Effector memory CD4-positive, alpha-beta T cell (primary cell): ENCODE data around the gene AK1.

Experiments used
- DNase-seq, 3 donors: peaks; one replicate each; pipeline ENCODE4 v3.0.0-alpha.2; 2020
- H3K27ac ChIP-seq: 2 replicates; pipeline ENCODE4 v1.7.0; 2013; ENCODE audit warnings: mild to moderate bottlenecking, low read length, moderate library complexity; ENCODE audit not compliant: insufficient read depth, poor library complexity, severe bottlenecking
- H3K27me3 ChIP-seq: replicated peaks from 2 replicates; pipeline ENCODE4 v1.7.0; 2013; ENCODE audit warnings: mild to moderate bottlenecking, low read length; ENCODE audit not compliant: insufficient read depth, control insufficient read depth, poor library complexity, severe bottlenecking
- H3K36me3 ChIP-seq: 2 replicates; pipeline ENCODE4 v1.7.0; 2013; ENCODE audit warnings: mild to moderate bottlenecking, low read length, moderate library complexity; ENCODE audit not compliant: control insufficient read depth, insufficient read depth
- H3K4me1 ChIP-seq: 2 replicates; pipeline ENCODE4 v1.7.0; 2013; ENCODE audit warnings: low read length, mild to moderate bottlenecking; ENCODE audit not compliant: control insufficient read depth, insufficient read depth, poor library complexity, severe bottlenecking
- H3K4me3 ChIP-seq: 2 replicates; pipeline ENCODE4 v1.7.0; 2013; ENCODE audit warnings: low read length, low read depth, mild to moderate bottlenecking; ENCODE audit not compliant: insufficient read depth, poor library complexity, severe bottlenecking
- H3K9me3 ChIP-seq: 2 replicates; pipeline ENCODE4 v1.7.0; 2013; ENCODE audit warnings: mild to moderate bottlenecking, low read length, moderate library complexity; ENCODE audit not compliant: control insufficient read depth

AK1 gene

GRCh38 chr9:127822108-127822507 is 55.4 kb downstream of the AK1 start:
- Histone ChIP-seq H3K27me3 (no peaks in the 10 kb centered on the region), H3K4me1 (no peaks in the 10 kb centered on the region), H3K27ac (no peak overlapping the region), H3K4me3 (no peak overlapping the region), H3K36me3 (no peaks in the 10 kb centered on the region), H3K9me3 (no peaks in the 10 kb centered on the region)
- no peak for DNase-seq

- H3K9me3 ChIP-seq = no peaks in the 10 kb centered on the region
- no peak for DNase-seq
- H3K36me3 ChIP-seq = peaks cover 31% of the 10 kb centered on the region
- no peaks in the 10 kb centered on the region for H3K27me3 ChIP-seq
- no peak overlapping the region for H3K4me3 ChIP-seq
- no peak overlapping the region for H3K27ac ChIP-seq
- H3K4me1 ChIP-seq = no peaks in the 10 kb centered on the region
Measured at GRCh38 chr9:127818574-127818973, 58.9 kb downstream of the AK1 start.

GRCh38 chr9:127817881-127818434 is 59.5 kb downstream of the AK1 start:
- Histone ChIP-seq H3K36me3 (peaks cover 37% of the 10 kb centered on the region), H3K27ac (no peak overlapping the region), H3K4me1 (no peaks in the 10 kb centered on the region), H3K4me3 (no peak overlapping the region), H3K9me3 (no peaks in the 10 kb centered on the region), H3K27me3 (no peaks in the 10 kb centered on the region)
- no peak for DNase-seq

GRCh38 chr9:127816728-127817127 is 60.7 kb downstream of the AK1 start:
- no peaks in the 10 kb centered on the region for H3K9me3 ChIP-seq
- no peaks in the 10 kb centered on the region for H3K4me1 ChIP-seq
- H3K36me3 ChIP-seq = peaks cover 45% of the 10 kb centered on the region
- no peak overlapping the region for H3K4me3 ChIP-seq
- H3K27me3 ChIP-seq = no peaks in the 10 kb centered on the region
- no peak overlapping the region for H3K27ac ChIP-seq
- no peak for DNase-seq
